ENCODE measurements around the gene CTTNBP2NL.
"Not testable (repeated sequence)": the region's sequence is repeated elsewhere in the genome, so short reads cannot be mapped to it uniquely, and the experiment has no call there.

Gene CTTNBP2NL

GRCh38 chr1:112423207-112423606 lies 27.2 kb downstream of the CTTNBP2NL start:
- no peak overlapping the region for H3K27ac ChIP-seq
- no peaks in the 10 kb centered on the region for H4K20me1 ChIP-seq (ENCODE audit: insufficient read depth)
- no peaks in the 10 kb centered on the region for H3K27me3 ChIP-seq (ENCODE audit: insufficient read depth, low read depth)
- no peak overlapping the region for H3K9ac ChIP-seq
- no peak overlapping the region for H3K4me3 ChIP-seq (IDR thresholded peaks at IDR 0.05; ENCODE audit: insufficient read depth, low read depth, low read length)
- H3K4me1 ChIP-seq (ENCODE audit: low read depth, poor library complexity, severe bottlenecking), result no peaks in the 10 kb centered on the region
- no peak for TF ChIP-seq CTCF (conservative IDR thresholded peaks at IDR 0.05; ENCODE audit: low read depth, low read length)
- no peak overlapping the region for H3K4me2 ChIP-seq
- H3K36me3 ChIP-seq (ENCODE audit: insufficient read depth), result no peaks in the 10 kb centered on the region
- no peaks in the 10 kb centered on the region for H3K79me2 ChIP-seq (ENCODE audit: insufficient read depth, low read depth)
- H2AFZ ChIP-seq (ENCODE audit: low read depth), result no peak overlapping the region

GRCh38 chr1:112423666-112424065 lies 27.7 kb downstream of the CTTNBP2NL start:
- not testable (repeated sequence) for H3K27me3 ChIP-seq (ENCODE audit: insufficient read depth, low read depth); H3K4me1 ChIP-seq (ENCODE audit: low read depth, poor library complexity, severe bottlenecking); H3K9ac ChIP-seq; H3K4me3 ChIP-seq (IDR thresholded peaks at IDR 0.05; ENCODE audit: insufficient read depth, low read depth, low read length); H3K36me3 ChIP-seq (ENCODE audit: insufficient read depth); H4K20me1 ChIP-seq (ENCODE audit: insufficient read depth); H3K79me2 ChIP-seq (ENCODE audit: insufficient read depth, low read depth); H3K4me2 ChIP-seq; H2AFZ ChIP-seq (ENCODE audit: low read depth); H3K27ac ChIP-seq

- no peaks in the 10 kb centered on the region for H3K79me2 ChIP-seq (ENCODE audit: insufficient read depth, low read depth)
- H3K4me2 ChIP-seq, result no peak overlapping the region
- no peak overlapping the region for H3K9ac ChIP-seq
- no peak overlapping the region for H3K4me3 ChIP-seq (IDR thresholded peaks at IDR 0.05; ENCODE audit: insufficient read depth, low read depth, low read length)
- H4K20me1 ChIP-seq (ENCODE audit: insufficient read depth), result no peaks in the 10 kb centered on the region
- H3K27me3 ChIP-seq (ENCODE audit: insufficient read depth, low read depth), result no peaks in the 10 kb centered on the region
- no peak overlapping the region for H3K27ac ChIP-seq
- H3K36me3 ChIP-seq (ENCODE audit: insufficient read depth), result no peaks in the 10 kb centered on the region
- H3K4me1 ChIP-seq (ENCODE audit: low read depth, poor library complexity, severe bottlenecking), result no peaks in the 10 kb centered on the region
- no peak overlapping the region for H2AFZ ChIP-seq (ENCODE audit: low read depth)
- TF ChIP-seq CTCF (conservative IDR thresholded peaks at IDR 0.05; ENCODE audit: low read depth, low read length), result no peak
These were observed 33.7 kb downstream of the CTTNBP2NL start for GRCh38 chr1:112429749-112430148.

GRCh38 chr1:112431038-112431437 lies 35.0 kb downstream of the CTTNBP2NL start:
- Histone ChIP-seq H3K9ac (no peak overlapping the region), H2AFZ (ENCODE audit: low read depth) (no peak overlapping the region), H3K27ac (no peak overlapping the region), H4K20me1 (ENCODE audit: insufficient read depth) (no peaks in the 10 kb centered on the region), H3K4me2 (no peak overlapping the region), H3K36me3 (ENCODE audit: insufficient read depth) (no peaks in the 10 kb centered on the region), H3K79me2 (ENCODE audit: insufficient read depth, low read depth) (no peaks in the 10 kb centered on the region), H3K27me3 (ENCODE audit: insufficient read depth, low read depth) (no peaks in the 10 kb centered on the region), H3K4me3 (IDR thresholded peaks at IDR 0.05; ENCODE audit: insufficient read depth, low read depth, low read length) (no peak overlapping the region), H3K4me1 (ENCODE audit: low read depth, poor library complexity, severe bottlenecking) (no peaks in the 10 kb centered on the region)
- TF ChIP-seq CTCF (conservative IDR thresholded peaks at IDR 0.05; ENCODE audit: low read depth, low read length), result no peak

GRCh38 chr1:112435448-112435847 lies 39.4 kb downstream of the CTTNBP2NL start:
- H3K27ac ChIP-seq, result no peak overlapping the region
- no peaks in the 10 kb centered on the region for H3K27me3 ChIP-seq (ENCODE audit: insufficient read depth, low read depth)
- H3K79me2 ChIP-seq (ENCODE audit: insufficient read depth, low read depth), result no peaks in the 10 kb centered on the region
- no peak overlapping the region for H3K9ac ChIP-seq
- H2AFZ ChIP-seq (ENCODE audit: low read depth), result no peak overlapping the region
- no peaks in the 10 kb centered on the region for H4K20me1 ChIP-seq (ENCODE audit: insufficient read depth)
- no peak overlapping the region for H3K4me3 ChIP-seq (IDR thresholded peaks at IDR 0.05; ENCODE audit: insufficient read depth, low read depth, low read length)
- H3K4me2 ChIP-seq, result no peak overlapping the region
- H3K36me3 ChIP-seq (ENCODE audit: insufficient read depth), result no peaks in the 10 kb centered on the region
- TF ChIP-seq CTCF (conservative IDR thresholded peaks at IDR 0.05; ENCODE audit: low read depth, low read length), result no peak
- H3K4me1 ChIP-seq (ENCODE audit: low read depth, poor library complexity, severe bottlenecking), result no peaks in the 10 kb centered on the region
